A549 (cell line): ENCODE measurements around the gene SMG5. TPM values are rescaled to one million over a fixed set of nuclear protein-coding genes. Genes with fewer than 3 reads are reported as not detected.
A peak's percentile ranks its signal among the peaks of the same experiment; 100 is the strongest.

Experiments
- ATAC-seq, 2 experiments: fragments of 200-7000 bp in 1 of 2; fragments of >200 bp in 1 of 2; cut with Nextera tagmentation in 1 of 2; cut with Tn5 transposase in 1 of 2; 3 replicates each; pipeline versions ENCODE4 v1.8.0 to v1.9.1; 2018 to 2020; ENCODE audit warnings: mild to moderate bottlenecking in 1 of 2, moderate library complexity in 1 of 2
- CTCF ChIA-PET: fragments of 300-600 bp; sonication (Branson Sonifier 250); formaldehyde crosslinking; extraction: SDS; loops from one replicate; lab custom pipeline; 2021; ENCODE audit warnings: antibody characterized with exemption, inconsistent platforms; lab: Yijun Ruan, JAX
- POLR2A ChIA-PET: fragments of 350-600 bp; formaldehyde crosslinking; extraction: SDS; loops from one replicate; lab custom pipeline; 2021; ENCODE audit warnings: antibody characterized with exemption, inconsistent platforms; lab: Yijun Ruan, JAX
- DNase-seq, 2 experiments: peaks; one replicate each; pipeline versions ENCODE4 v3.0.0 to v3.0.0-alpha.2; 2011 to 2016; ENCODE audit warnings: low read depth in 1 of 2, low spot score in 1 of 2
- FAIRE-seq: peaks from 2 replicates; lab custom pipeline; 2011; peaks lifted over from hg19 to GRCh38; lab: Jason Lieb, UNC
- H3K27ac ChIP-seq, 2 experiments: fragments of >200 bp; sonication (Bioruptor Twin); formaldehyde crosslinking; 3 replicates each; pipeline ENCODE4 v1.5.1; 2016 to 2017
- H3K4me1 ChIP-seq: fragments of >200 bp; sonication (Bioruptor Twin); formaldehyde crosslinking; 3 replicates; pipeline ENCODE4 v1.6.1; 2016
- H3K4me2 ChIP-seq: fragments of >200 bp; sonication (Bioruptor Twin); formaldehyde crosslinking; 3 replicates; pipeline ENCODE4 v1.6.1; 2016
- H3K4me3 ChIP-seq: fragments of >200 bp; sonication (Bioruptor Twin); formaldehyde crosslinking; 3 replicates; pipeline ENCODE4 v1.5.1; 2016
- H3K9me3 ChIP-seq: fragments of >200 bp; sonication (Bioruptor Twin); formaldehyde crosslinking; 3 replicates; pipeline ENCODE4 v1.6.1; 2016
- BHLHE40 ChIP-seq: IDR thresholded peaks from 2 replicates; pipeline ENCODE4 v1.6.1; 2012; ENCODE audit warnings: low read depth, low read length, inconsistent platforms
- CBX8 ChIP-seq: fragments of 200-600 bp; sonication (generic); IDR thresholded peaks from 2 replicates; pipeline ENCODE4 v1.6.1; 2016
- CEBPB ChIP-seq, 2 experiments: fragments of >200 bp in 1 of 2; sonication (Bioruptor Twin) in 1 of 2; formaldehyde crosslinking in 1 of 2; IDR thresholded peaks; 2 replicates each; pipeline ENCODE4 v1.6.1; 2012 to 2016
- CHD4 ChIP-seq: fragments of 200-600 bp; sonication (generic); IDR thresholded peaks from 2 replicates; pipeline ENCODE4 v1.6.1; 2016; ENCODE audit warnings: antibody characterized with exemption, mild to moderate bottlenecking, borderline replicate concordance
- EHF ChIP-seq: fragments of 250-450 bp; sonication (Bioruptor Pico); IDR thresholded peaks from 2 replicates; pipeline ENCODE4 v1.5.0; 2020; ENCODE audit warnings: mild to moderate bottlenecking
- FOSL2 ChIP-seq, 2 experiments: fragments of 450-650 bp in 1 of 2; fragments of >200 bp in 1 of 2; sonication (Bioruptor Twin) in 1 of 2; formaldehyde crosslinking; IDR thresholded peaks; 2 replicates each; pipeline versions ENCODE4 v1.5.0 to v1.6.1; 2016 to 2020; ENCODE audit warnings: mild to moderate bottlenecking in 1 of 2, moderate library complexity in 1 of 2
- FOXS1 ChIP-seq: fragments of 250-450 bp; sonication (Bioruptor Pico); IDR thresholded peaks from 2 replicates; pipeline ENCODE4 v1.5.0; 2020; ENCODE audit warnings: mild to moderate bottlenecking, moderate library complexity
- HDAC2 ChIP-seq: fragments of 200-600 bp; sonication (generic); IDR thresholded peaks from 2 replicates; pipeline ENCODE4 v1.6.1; 2016
- HOXA7 ChIP-seq: fragments of 250-450 bp; sonication (Bioruptor Pico); IDR thresholded peaks from 2 replicates; pipeline ENCODE4 v1.5.0; 2020; ENCODE audit warnings: mild to moderate bottlenecking, moderate library complexity
- JUN ChIP-seq, 2 experiments: fragments of >200 bp; sonication (Bioruptor Twin); formaldehyde crosslinking; IDR thresholded peaks; 2 replicates in 1 of 2; 3 replicates in 1 of 2; pipeline ENCODE4 v1.6.1; 2016 to 2017
- JUNB ChIP-seq: fragments of >200 bp; sonication (Bioruptor Twin); formaldehyde crosslinking; IDR thresholded peaks from 2 replicates; pipeline ENCODE4 v1.6.1; 2016
- MAZ ChIP-seq: fragments of 150-350 bp; IDR thresholded peaks from 2 replicates; pipeline ENCODE4 v1.6.1; 2014; ENCODE audit warnings: antibody characterized with exemption, low read depth, low read length, borderline replicate concordance
- MYC ChIP-seq: IDR thresholded peaks from 2 replicates; pipeline ENCODE4 v1.6.1; 2012; ENCODE audit warnings: mild to moderate bottlenecking, inconsistent platforms, low read length, improper control_type of control experiment, borderline replicate concordance
- NFE2L2 ChIP-seq: fragments of 150-350 bp; conservative IDR thresholded peaks from 2 replicates; pipeline ENCODE4 v1.6.1; 2014; ENCODE audit warnings: low read length
- NPAS2 ChIP-seq: fragments of 250-450 bp; sonication (Bioruptor Pico); IDR thresholded peaks from 2 replicates; pipeline ENCODE4 v1.8.0; 2022; ENCODE audit warnings: mild to moderate bottlenecking, moderate library complexity, borderline replicate concordance
- NR3C1 ChIP-seq: fragments of >200 bp; sonication (Bioruptor Twin); formaldehyde crosslinking; IDR thresholded peaks from 3 replicates; pipeline ENCODE4 v1.6.1; 2017
- RAD21 ChIP-seq, 2 experiments: fragments of >200 bp in 1 of 2; sonication (Bioruptor Twin) in 1 of 2; formaldehyde crosslinking in 1 of 2; IDR thresholded peaks in 1 of 2; conservative IDR thresholded peaks in 1 of 2; 2 replicates in 1 of 2; 3 replicates in 1 of 2; pipeline ENCODE4 v1.6.1; 2012 to 2018; ENCODE audit warnings: inconsistent platforms in 1 of 2
- RARB ChIP-seq: fragments of 250-450 bp; sonication (Bioruptor Pico); IDR thresholded peaks from 2 replicates; pipeline ENCODE4 v1.8.0; 2021; ENCODE audit warnings: mild to moderate bottlenecking, moderate library complexity
- RFX5 ChIP-seq: fragments of 450-650 bp; IDR thresholded peaks from 2 replicates; pipeline ENCODE4 v1.7.1; 2014; ENCODE audit warnings: antibody characterized with exemption, mild to moderate bottlenecking, moderate library complexity
- SMC3 ChIP-seq: fragments of >200 bp; sonication (Bioruptor Twin); formaldehyde crosslinking; IDR thresholded peaks from 3 replicates; pipeline ENCODE4 v1.6.1; 2018; ENCODE audit warnings: inconsistent platforms
- TFCP2L1 ChIP-seq: fragments of 250-450 bp; sonication (Bioruptor Pico); IDR thresholded peaks from 2 replicates; pipeline ENCODE4 v1.5.0; 2021; ENCODE audit warnings: mild to moderate bottlenecking
- ZC3H11A ChIP-seq: fragments of 450-650 bp; IDR thresholded peaks from 2 replicates; pipeline ENCODE4 v1.6.1; 2014; ENCODE audit warnings: antibody characterized with exemption, mild to moderate bottlenecking
- ZSCAN20 ChIP-seq: fragments of 250-450 bp; sonication (Bioruptor Pico); IDR thresholded peaks from 2 replicates; pipeline ENCODE4 v1.8.0; 2022; ENCODE audit warnings: mild to moderate bottlenecking, moderate library complexity
- WGBS: methylation state at CpG from one replicate; pipeline ENCODE4 v1.1.6; 2017; ENCODE audit errors: missing lambda C conversion rate; 5-methylcytosine and 5-hydroxymethylcytosine counted together
- polyA plus RNA-seq, 4 experiments: library from polyadenylated mRNA; depleted of rRNA in 3 of 4; stranded (reverse); fragments of >200 nt; fragmentation: RNase III in 1 of 4; extraction: RNeasy Plus Mini Kit Qiagen cat#74134 plus additional on column Dnase treatment in 1 of 4; gene quantifications; 2 replicates in 3 of 4; 3 replicates in 1 of 4; pipeline ENCODE4 v1.2.3, GENCODE V29; 2011 to 2017
- TF ChIP-seq, protein P1 (sequence below): fragments of 250-450 bp; sonication (Bioruptor Pico); IDR thresholded peaks from 2 replicates; pipeline ENCODE4 v1.5.0; 2021; ENCODE audit warnings: mild to moderate bottlenecking, moderate library complexity, borderline replicate concordance
- TF ChIP-seq, protein P2 (sequence below): fragments of 150-350 bp; IDR thresholded peaks from 2 replicates; pipeline ENCODE4 v1.6.1; 2014; ENCODE audit warnings: low read depth, mild to moderate bottlenecking, low read length
- TF ChIP-seq, protein P3 (sequence below): IDR thresholded peaks from 2 replicates; pipeline ENCODE4 v1.6.1; 2012; ENCODE audit warnings: low read depth, borderline replicate concordance

Gene SMG5
- polyA plus RNA-seq, 2 of the 4 experiments (the other 2 are of a cell fraction) = 25.6 to 48.7 TPM

DNA sequence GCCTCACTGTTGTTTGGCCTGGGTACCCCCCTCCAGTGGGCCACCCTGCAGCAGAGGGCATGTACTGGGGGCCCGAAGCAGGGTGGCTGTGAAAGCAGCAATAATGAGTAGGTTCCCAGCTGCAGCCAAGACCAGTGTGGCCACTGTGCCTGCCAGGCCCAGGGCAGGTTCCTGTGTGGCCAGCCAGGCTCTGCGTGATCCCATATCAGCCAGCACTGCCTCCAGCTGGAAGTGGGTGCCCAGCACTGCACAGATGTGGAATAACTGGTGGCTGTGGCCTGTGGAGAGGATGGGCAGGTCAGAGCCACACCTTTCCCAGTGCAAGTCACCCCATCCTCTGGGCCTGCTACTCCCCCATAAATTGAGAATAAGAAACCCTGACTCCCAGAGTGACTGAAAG lies 38.5 kb downstream of the SMG5 start:
- ATAC-seq (peak; percentile 3 to 6; a peak in 3 of 6 replicates), FAIRE-seq (no peak), DNase-seq (no peak)
- H3K4me1 ChIP-seq = peaks cover 12% of the 10 kb centered on the region
- no peak overlapping the region for H3K4me3 ChIP-seq
- no peak overlapping the region for H3K4me2 ChIP-seq
- H3K27ac ChIP-seq = no peak overlapping the region
- peak in 1 of 2 experiments; percentile 22; a peak in 1 of 5 replicates for TF ChIP-seq JUN (IDR thresholded peaks at IDR 0.05)
- no peak for TF ChIP-seq JUNB
- H3K9me3 ChIP-seq = no peaks in the 10 kb centered on the region
- WGBS = no CpG with 5 or more reads among the region's 2 CpGs
- POLR2A ChIA-PET = no interaction called here
- CTCF ChIA-PET = interaction anchor here (0.5 to 1.3 kb wide), 2 partner anchors 147 to 371 kb away, joined by 3 read pairs; no protein-coding TSS in a partner anchor

DNA sequence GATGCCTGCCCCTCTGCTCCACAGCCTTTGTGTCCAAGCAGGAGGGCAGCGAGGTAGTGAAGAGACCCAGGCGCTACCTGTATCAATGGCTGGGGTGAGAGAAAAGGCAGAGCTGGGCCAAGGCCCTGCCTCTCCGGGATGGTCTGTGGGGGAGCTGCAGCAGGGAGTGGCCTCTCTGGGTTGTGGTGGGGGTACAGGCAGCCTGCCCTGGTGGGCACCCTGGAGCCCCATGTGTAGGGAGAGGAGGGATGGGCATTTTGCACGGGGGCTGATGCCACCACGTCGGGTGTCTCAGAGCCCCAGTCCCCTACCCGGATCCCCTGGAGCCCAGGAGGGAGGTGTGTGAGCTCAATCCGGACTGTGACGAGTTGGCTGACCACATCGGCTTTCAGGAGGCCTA lies 39.9 kb downstream of the SMG5 start:
- POLR2A ChIA-PET = interaction anchor here (0.6 kb wide), 1 partner anchor 190 kb away, joined by 3 read pairs; no protein-coding TSS in a partner anchor
- TF ChIP-seq FOXS1 (CRISPR knock-in tag) = no peak
- TF ChIP-seq CHD4 = no peak
- no peak for TF ChIP-seq JUNB
- TF ChIP-seq RARB (CRISPR knock-in tag) = no peak
- no peak for TF ChIP-seq ZSCAN20 (CRISPR knock-in tag)
- no peak for TF ChIP-seq CEBPB (IDR thresholded peaks at IDR 0.05)
- TF ChIP-seq, protein P1, sequence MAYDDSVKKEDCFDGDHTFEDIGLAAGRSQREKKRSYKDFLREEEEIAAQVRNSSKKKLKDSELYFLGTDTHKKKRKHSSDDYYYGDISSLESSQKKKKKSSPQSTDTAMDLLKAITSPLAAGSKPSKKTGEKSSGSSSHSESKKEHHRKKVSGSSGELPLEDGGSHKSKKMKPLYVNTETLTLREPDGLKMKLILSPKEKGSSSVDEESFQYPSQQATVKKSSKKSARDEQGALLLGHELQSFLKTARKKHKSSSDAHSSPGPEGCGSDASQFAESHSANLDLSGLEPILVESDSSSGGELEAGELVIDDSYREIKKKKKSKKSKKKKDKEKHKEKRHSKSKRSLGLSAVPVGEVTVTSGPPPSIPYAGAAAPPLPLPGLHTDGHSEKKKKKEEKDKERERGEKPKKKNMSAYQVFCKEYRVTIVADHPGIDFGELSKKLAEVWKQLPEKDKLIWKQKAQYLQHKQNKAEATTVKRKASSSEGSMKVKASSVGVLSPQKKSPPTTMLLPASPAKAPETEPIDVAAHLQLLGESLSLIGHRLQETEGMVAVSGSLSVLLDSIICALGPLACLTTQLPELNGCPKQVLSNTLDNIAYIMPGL = no peak
- TF ChIP-seq NFE2L2 = no peak
- TF ChIP-seq NPAS2 (CRISPR knock-in tag) = no peak
- TF ChIP-seq HOXA7 (CRISPR knock-in tag) = no peak
- TF ChIP-seq MAZ = no peak
- no peak for TF ChIP-seq NR3C1
- TF ChIP-seq, protein P2, sequence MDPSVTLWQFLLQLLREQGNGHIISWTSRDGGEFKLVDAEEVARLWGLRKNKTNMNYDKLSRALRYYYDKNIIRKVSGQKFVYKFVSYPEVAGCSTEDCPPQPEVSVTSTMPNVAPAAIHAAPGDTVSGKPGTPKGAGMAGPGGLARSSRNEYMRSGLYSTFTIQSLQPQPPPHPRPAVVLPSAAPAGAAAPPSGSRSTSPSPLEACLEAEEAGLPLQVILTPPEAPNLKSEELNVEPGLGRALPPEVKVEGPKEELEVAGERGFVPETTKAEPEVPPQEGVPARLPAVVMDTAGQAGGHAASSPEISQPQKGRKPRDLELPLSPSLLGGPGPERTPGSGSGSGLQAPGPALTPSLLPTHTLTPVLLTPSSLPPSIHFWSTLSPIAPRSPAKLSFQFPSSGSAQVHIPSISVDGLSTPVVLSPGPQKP = no peak
- TF ChIP-seq BHLHE40 = no peak
- no peak for TF ChIP-seq SMC3
- TF ChIP-seq ZC3H11A = no peak
- no peak for TF ChIP-seq RAD21 (conservative IDR thresholded peaks at IDR 0.05 in 1 of 2, IDR thresholded peaks at IDR 0.05 in 1 of 2)
- TF ChIP-seq RFX5 = no peak
- no peak for TF ChIP-seq TFCP2L1 (CRISPR knock-in tag)

DNA sequence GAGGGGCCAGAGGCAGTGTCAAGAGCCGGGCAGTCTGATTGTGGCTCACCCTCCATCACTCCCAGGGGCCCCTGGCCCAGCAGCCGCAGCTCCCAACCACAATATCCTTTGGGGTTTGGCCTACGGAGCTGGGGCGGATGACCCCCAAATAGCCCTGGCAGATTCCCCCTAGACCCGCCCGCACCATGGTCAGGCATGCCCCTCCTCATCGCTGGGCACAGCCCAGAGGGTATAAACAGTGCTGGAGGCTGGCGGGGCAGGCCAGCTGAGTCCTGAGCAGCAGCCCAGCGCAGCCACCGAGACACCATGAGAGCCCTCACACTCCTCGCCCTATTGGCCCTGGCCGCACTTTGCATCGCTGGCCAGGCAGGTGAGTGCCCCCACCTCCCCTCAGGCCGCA lies 40.7 kb downstream of the SMG5 start, which contains the start of gene BGLAP:
BGLAP (plus strand) TSS at position 259 of the 400 bp plus-strand sequence; CDS start at position 307, 48 bp downstream.
- Histone ChIP-seq H3K4me1 (peaks cover 2% of the 10 kb centered on the region; the same call in 1 of the 3 replicates), H3K4me2 (no peak within 1 kb of the TSS), H3K27ac (0 out of 6 replicates have a peak within 1 kb of the TSS, but pooled peaks of 1 of the 2 experiments have one; percentile 24), H3K9me3 (no peaks in the 10 kb centered on the region), H3K4me3 (no peak within 1 kb of the TSS)
- ChIA-PET CTCF (interaction anchor here (0.6 to 25.3 kb wide), 6 partner anchors 9 to 151 kb away, joined by 3 to 639 read pairs (median 6); partner anchors contain the start of gene SEMA4A), POLR2A (interaction anchor here (1.2 kb wide), 1 partner anchor 9 kb away, joined by 4 read pairs; no protein-coding TSS in a partner anchor)
- ATAC-seq (peak; percentile 7 to 26; a peak in 4 of 6 replicates), DNase-seq (no peak), FAIRE-seq (no peak)
- 89% methylated on average over 10 of the region's 14 CpGs for WGBS
- no peak for TF ChIP-seq FOSL2 (IDR thresholded peaks at IDR 0.05)
- no peak for TF ChIP-seq FOSL2 (CRISPR knock-in tag; IDR thresholded peaks at IDR 0.05)
- no peak for TF ChIP-seq HDAC2
- TF ChIP-seq, protein P3, sequence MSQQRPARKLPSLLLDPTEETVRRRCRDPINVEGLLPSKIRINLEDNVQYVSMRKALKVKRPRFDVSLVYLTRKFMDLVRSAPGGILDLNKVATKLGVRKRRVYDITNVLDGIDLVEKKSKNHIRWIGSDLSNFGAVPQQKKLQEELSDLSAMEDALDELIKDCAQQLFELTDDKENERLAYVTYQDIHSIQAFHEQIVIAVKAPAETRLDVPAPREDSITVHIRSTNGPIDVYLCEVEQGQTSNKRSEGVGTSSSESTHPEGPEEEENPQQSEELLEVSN = no peak
- TF ChIP-seq MYC = no peak
- TF ChIP-seq CBX8 = no peak
- no peak for TF ChIP-seq EHF
- TF ChIP-seq, protein P2 = no peak
- TF ChIP-seq, all 56 proteins: peak for 0

More for the DNA sequence above, 39.9 kb downstream of the SMG5 start:
- FAIRE-seq = no peak
- no peak for DNase-seq
- no peak overlapping the region for H3K4me2 ChIP-seq
- no peak overlapping the region for H3K4me3 ChIP-seq
- peak in 1 of 2 experiments; percentile 1; a peak in 2 of 6 replicates for ATAC-seq
- peaks cover 10% of the 10 kb centered on the region for H3K4me1 ChIP-seq
- H3K27ac ChIP-seq = no peak overlapping the region
- CTCF ChIA-PET = interaction anchor here (2.1 to 2.2 kb wide), 3 partner anchors 10 to 152 kb away, joined by 5 to 6 read pairs (median 6); no protein-coding TSS in a partner anchor
- WGBS = 77% methylated on average over 9 of the region's 10 CpGs
- no peaks in the 10 kb centered on the region for H3K9me3 ChIP-seq
